Osteoblast (primary cell): Measurements from ENCODE around the gene RPL10A. TPM values are rescaled to one million over a fixed set of nuclear protein-coding genes. Genes with fewer than 3 reads are reported as not detected.
A peak's percentile ranks its signal among the peaks of the same experiment; 100 is the strongest.

ENCODE experiments used
- DNase-seq: peaks from one replicate; pipeline ENCODE4 v3.0.0; 2011; ENCODE audit warnings: low spot score, mixed read lengths; ENCODE audit not compliant: insufficient read length; ENCODE audit errors: missing footprints
- H2AFZ ChIP-seq: 2 replicates; pipeline ENCODE4 v1.6.0; 2011; ENCODE audit warnings: mild to moderate bottlenecking, low read length
- H3K27ac ChIP-seq: 2 replicates; pipeline ENCODE4 v1.5.1; 2011; ENCODE audit warnings: mild to moderate bottlenecking, low read depth, low read length, moderate library complexity
- H3K27me3 ChIP-seq: 2 replicates; pipeline ENCODE4 v1.6.0; 2012; ENCODE audit warnings: mild to moderate bottlenecking, control low read depth, inconsistent platforms, low read length, moderate library complexity; ENCODE audit not compliant: insufficient read depth
- H3K36me3 ChIP-seq: 2 replicates; pipeline ENCODE4 v1.5.1; 2011; ENCODE audit warnings: mild to moderate bottlenecking, low read length, control low read depth, moderate library complexity; ENCODE audit not compliant: insufficient read depth
- H3K4me1 ChIP-seq: 2 replicates; pipeline ENCODE4 v1.5.1; 2011; ENCODE audit warnings: mild to moderate bottlenecking, low read length, control low read depth, moderate library complexity; ENCODE audit not compliant: insufficient read depth
- H3K4me2 ChIP-seq: 2 replicates; pipeline ENCODE4 v1.6.0; 2011; ENCODE audit warnings: mild to moderate bottlenecking, low read length; ENCODE audit not compliant: insufficient read depth
- H3K4me3 ChIP-seq: fragments of 200-600 bp; sonication (generic); 3 replicates; pipeline ENCODE4 v1.5.1; 2012; ENCODE audit warnings: mild to moderate bottlenecking, low read length, inconsistent platforms; ENCODE audit not compliant: insufficient read depth
- H3K79me2 ChIP-seq: 2 replicates; pipeline ENCODE4 v1.6.0; 2012; ENCODE audit warnings: mild to moderate bottlenecking, low read length, control low read depth, inconsistent platforms; ENCODE audit not compliant: insufficient read depth
- H3K9me3 ChIP-seq: 2 replicates; pipeline ENCODE4 v1.5.1; 2011; ENCODE audit warnings: low read depth, low read length, control low read depth
- H4K20me1 ChIP-seq: 2 replicates; pipeline ENCODE4 v1.6.0; 2012; ENCODE audit warnings: mild to moderate bottlenecking, low read length, control low read depth; ENCODE audit not compliant: insufficient read depth
- total RNA-seq: library from RNA; depleted of rRNA; stranded (reverse); fragments of >200 nt; gene quantifications from 2 replicates; pipeline ENCODE4 v1.2.3, GENCODE V29; 2012
- TF ChIP-seq, protein P1 (sequence below): IDR thresholded peaks from 2 replicates; pipeline ENCODE4 v1.5.1; 2011; ENCODE audit warnings: mild to moderate bottlenecking, low read depth, low read length, moderate library complexity; ENCODE audit errors: extremely low read depth

Gene RPL10A
- total RNA-seq, 1 donor, result 1,373 TPM

DNA sequence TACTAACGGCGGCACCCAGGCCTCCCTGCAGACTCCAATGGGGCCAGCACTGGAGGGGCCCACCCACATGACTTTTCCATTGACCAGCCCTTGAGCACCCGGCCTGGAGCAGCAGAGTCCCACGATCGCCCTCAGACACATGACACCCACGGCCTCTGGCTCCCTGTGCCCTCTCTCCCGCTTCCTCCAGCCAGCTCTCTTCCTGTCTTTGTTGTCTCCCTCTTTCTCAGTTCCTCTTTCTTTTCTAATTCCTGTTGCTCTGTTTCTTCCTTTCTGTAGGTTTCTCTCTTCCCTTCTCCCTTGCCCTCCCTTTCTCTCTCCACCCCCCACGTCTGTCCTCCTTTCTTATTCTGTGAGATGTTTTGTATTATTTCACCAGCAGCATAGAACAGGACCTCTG, 42.1 kb upstream of the RPL10A start:
- peaks cover 43% of the 10 kb centered on the region for H3K36me3 ChIP-seq
- no peak overlapping the region for H2AFZ ChIP-seq
- peaks cover 40% of the 10 kb centered on the region for H3K4me1 ChIP-seq
- no peaks in the 10 kb centered on the region for H3K27me3 ChIP-seq
- no peak for DNase-seq
- H3K27ac ChIP-seq, result peak overlapping the region; percentile 70
- TF ChIP-seq, protein P1, sequence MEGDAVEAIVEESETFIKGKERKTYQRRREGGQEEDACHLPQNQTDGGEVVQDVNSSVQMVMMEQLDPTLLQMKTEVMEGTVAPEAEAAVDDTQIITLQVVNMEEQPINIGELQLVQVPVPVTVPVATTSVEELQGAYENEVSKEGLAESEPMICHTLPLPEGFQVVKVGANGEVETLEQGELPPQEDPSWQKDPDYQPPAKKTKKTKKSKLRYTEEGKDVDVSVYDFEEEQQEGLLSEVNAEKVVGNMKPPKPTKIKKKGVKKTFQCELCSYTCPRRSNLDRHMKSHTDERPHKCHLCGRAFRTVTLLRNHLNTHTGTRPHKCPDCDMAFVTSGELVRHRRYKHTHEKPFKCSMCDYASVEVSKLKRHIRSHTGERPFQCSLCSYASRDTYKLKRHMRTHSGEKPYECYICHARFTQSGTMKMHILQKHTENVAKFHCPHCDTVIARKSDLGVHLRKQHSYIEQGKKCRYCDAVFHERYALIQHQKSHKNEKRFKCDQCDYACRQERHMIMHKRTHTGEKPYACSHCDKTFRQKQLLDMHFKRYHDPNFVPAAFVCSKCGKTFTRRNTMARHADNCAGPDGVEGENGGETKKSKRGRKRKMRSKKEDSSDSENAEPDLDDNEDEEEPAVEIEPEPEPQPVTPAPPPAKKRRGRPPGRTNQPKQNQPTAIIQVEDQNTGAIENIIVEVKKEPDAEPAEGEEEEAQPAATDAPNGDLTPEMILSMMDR, result no peak
- H3K9me3 ChIP-seq, result peaks cover 4% of the 10 kb centered on the region
- no peaks in the 10 kb centered on the region for H4K20me1 ChIP-seq
- no peak overlapping the region for H3K4me2 ChIP-seq
- no peak overlapping the region for H3K4me3 ChIP-seq
- H3K79me2 ChIP-seq, result peaks cover 4% of the 10 kb centered on the region

DNA sequence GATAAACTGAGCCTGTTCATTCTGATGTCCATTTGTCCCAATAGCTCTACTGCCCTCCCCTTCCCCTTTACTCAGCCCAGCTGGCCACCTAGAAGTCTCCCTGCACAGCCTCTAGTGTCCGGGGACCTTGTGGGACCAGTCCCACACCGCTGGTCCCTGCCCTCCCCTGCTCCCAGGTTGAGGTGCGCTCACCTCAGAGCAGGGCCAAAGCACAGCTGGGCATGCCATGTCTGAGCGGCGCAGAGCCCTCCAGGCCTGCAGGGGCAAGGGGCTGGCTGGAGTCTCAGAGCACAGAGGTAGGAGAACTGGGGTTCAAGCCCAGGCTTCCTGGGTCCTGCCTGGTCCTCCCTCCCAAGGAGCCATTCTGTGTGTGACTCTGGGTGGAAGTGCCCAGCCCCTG, 40.8 kb upstream of the RPL10A start:
- H3K9me3 ChIP-seq, result peaks cover 4% of the 10 kb centered on the region
- peaks cover 40% of the 10 kb centered on the region for H3K4me1 ChIP-seq
- no peaks in the 10 kb centered on the region for H3K27me3 ChIP-seq
- H3K4me2 ChIP-seq, result peak overlapping the region; percentile 37
- no peak overlapping the region for H3K4me3 ChIP-seq
- H2AFZ ChIP-seq, result no peak overlapping the region
- peak overlapping the region; percentile 52 for H3K27ac ChIP-seq
- no peaks in the 10 kb centered on the region for H4K20me1 ChIP-seq
- H3K79me2 ChIP-seq, result peaks cover 4% of the 10 kb centered on the region
- TF ChIP-seq, protein P1, result no peak
- H3K36me3 ChIP-seq, result peaks cover 33% of the 10 kb centered on the region
- no peak for DNase-seq

DNA sequence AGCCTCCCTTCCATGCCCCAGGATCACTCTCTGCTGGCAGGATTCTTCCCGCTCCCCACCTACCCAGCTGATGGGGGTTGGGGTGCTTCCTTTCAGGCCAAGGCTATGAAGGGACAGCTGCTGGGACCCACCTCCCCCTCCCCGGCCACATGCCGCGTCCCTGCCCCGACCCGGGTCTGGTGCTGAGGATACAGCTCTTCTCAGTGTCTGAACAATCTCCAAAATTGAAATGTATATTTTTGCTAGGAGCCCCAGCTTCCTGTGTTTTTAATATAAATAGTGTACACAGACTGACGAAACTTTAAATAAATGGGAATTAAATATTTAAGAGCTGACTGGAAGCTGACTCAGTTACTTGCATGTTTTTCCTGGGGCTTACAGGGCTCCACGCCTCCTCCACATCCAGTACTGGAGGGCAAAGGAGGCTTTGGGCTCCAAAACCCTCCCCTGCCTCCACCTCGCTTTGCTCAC, 40.3 kb upstream of the RPL10A start:
- H3K4me2 ChIP-seq, result peak overlapping the region; percentile 37
- peaks cover 4% of the 10 kb centered on the region for H3K9me3 ChIP-seq
- H2AFZ ChIP-seq, result no peak overlapping the region
- no peaks in the 10 kb centered on the region for H3K27me3 ChIP-seq
- H3K4me1 ChIP-seq, result peaks cover 40% of the 10 kb centered on the region
- peaks cover 31% of the 10 kb centered on the region for H3K36me3 ChIP-seq
- TF ChIP-seq, protein P1, result no peak
- H4K20me1 ChIP-seq, result no peaks in the 10 kb centered on the region
- H3K4me3 ChIP-seq, result peak overlapping the region; percentile 28
- peaks cover 4% of the 10 kb centered on the region for H3K79me2 ChIP-seq
- H3K27ac ChIP-seq, result peak overlapping the region; percentile 52
- DNase-seq, result peak; percentile 96

DNA sequence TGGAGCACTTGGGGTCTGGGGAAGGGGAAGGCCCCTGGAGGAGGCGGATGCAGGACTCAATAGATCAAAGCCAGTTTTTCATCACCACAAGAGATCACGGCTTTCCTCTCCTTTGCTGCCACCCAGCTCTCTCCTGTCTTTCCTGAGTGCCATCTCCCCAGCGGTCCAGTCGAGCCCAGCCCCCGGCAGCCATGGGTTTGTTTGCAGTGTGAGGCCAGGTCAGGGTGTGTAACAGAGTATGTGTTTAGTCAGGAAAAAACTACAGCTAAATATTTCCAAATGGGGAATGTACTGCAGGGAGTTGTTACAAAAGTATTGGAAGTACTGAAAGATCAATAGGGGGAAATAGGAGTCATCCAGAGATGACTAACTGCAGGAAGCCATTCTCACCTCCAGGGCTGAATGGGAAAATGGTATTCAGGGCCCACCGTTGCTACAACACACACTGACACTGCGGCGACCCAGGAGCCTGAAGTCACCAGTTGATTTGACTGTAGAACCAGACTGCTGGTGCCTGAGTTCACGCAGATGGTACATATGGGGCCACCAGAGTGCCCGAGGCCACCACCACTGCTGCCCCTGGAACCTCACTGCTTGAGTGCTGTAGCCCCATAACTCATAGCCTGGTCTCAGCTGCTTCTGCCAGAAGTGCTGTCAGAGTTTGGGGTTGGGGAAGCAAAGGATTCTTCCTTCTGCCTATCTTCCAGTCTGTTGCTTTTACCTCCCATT, 39.6 kb upstream of the RPL10A start:
- peak overlapping the region; percentile 52 for H3K27ac ChIP-seq
- H4K20me1 ChIP-seq, result no peaks in the 10 kb centered on the region
- H3K4me3 ChIP-seq, result peak overlapping the region; percentile 28
- H3K4me1 ChIP-seq, result peaks cover 40% of the 10 kb centered on the region
- H3K9me3 ChIP-seq, result peaks cover 4% of the 10 kb centered on the region
- no peak for DNase-seq
- TF ChIP-seq, protein P1, result no peak
- peak overlapping the region; percentile 37 for H3K4me2 ChIP-seq
- no peaks in the 10 kb centered on the region for H3K27me3 ChIP-seq
- peaks cover 4% of the 10 kb centered on the region for H3K79me2 ChIP-seq
- no peak overlapping the region for H2AFZ ChIP-seq
- peaks cover 31% of the 10 kb centered on the region for H3K36me3 ChIP-seq
